Measurements from ENCODE around the gene MYCT1. TPM values are rescaled to one million over a fixed set of nuclear protein-coding genes. Genes with fewer than 3 reads are reported as not detected.

MYCT1 gene
- total RNA-seq, 2 experiments from 2014 or later, result not detected

- Mint-ChIP-seq H3K27ac (no peak overlapping the region), H3K4me1 (ENCODE audit: low read depth) (no peaks in the 10 kb centered on the region), H3K4me3 (no peak overlapping the region), H3K9me3 (no peaks in the 10 kb centered on the region), H3K27me3 (peaks cover 8% of the 10 kb centered on the region), H3K36me3 (ENCODE audit: low read depth) (no peaks in the 10 kb centered on the region)
- Histone ChIP-seq H3K27me3 (ENCODE audit: control insufficient read depth in 1 of 2, insufficient read depth in 2 of 2, low read length in 2 of 2) (peaks cover 0 to 2% of the 10 kb centered on the region in 2 experiments), H3K9me3 (ENCODE audit: control insufficient read depth in 1 of 2, insufficient read depth in 1 of 2, low read length in 2 of 2) (no peaks in the 10 kb centered on the region), H3K4me3 (ENCODE audit: low read length) (no peak overlapping the region), H3K36me3 (ENCODE audit: insufficient read depth, low read length) (no peaks in the 10 kb centered on the region), H3K27ac (ENCODE audit: low read depth in 1 of 2, low read length in 2 of 2) (no peak overlapping the region), H3K4me1 (ENCODE audit: insufficient read depth, low read length) (no peaks in the 10 kb centered on the region)
- ChIA-PET CTCF (no interaction called here), POLR2A (no interaction called here)
- DNase-seq, result no peak
- no peak for TF ChIP-seq CTCF (IDR thresholded peaks at IDR 0.05)
- intact Hi-C loops (cut with DNase I, micrococcal nuclease), result no loop called here
- no peak for ATAC-seq (ENCODE audit: poor library complexity)
These were observed 24.3 kb downstream of the MYCT1 start for GRCh38 chr6:152721956-152722355.

GRCh38 chr6:152723398-152723797 is 25.7 kb downstream of the MYCT1 start:
- peaks cover 8% of the 10 kb centered on the region for H3K27me3 Mint-ChIP-seq
- no peak overlapping the region for H3K27ac ChIP-seq (ENCODE audit: low read depth in 1 of 2, low read length in 2 of 2)
- intact Hi-C loops (cut with DNase I, micrococcal nuclease), result no loop called here
- ATAC-seq (ENCODE audit: poor library complexity) (no peak), DNase-seq (no peak)
- H3K9me3 Mint-ChIP-seq, result peaks cover 7% of the 10 kb centered on the region
- POLR2A ChIA-PET, result no interaction called here
- no peak for TF ChIP-seq CTCF (IDR thresholded peaks at IDR 0.05)
- H3K27ac Mint-ChIP-seq, result no peak overlapping the region
- CTCF ChIA-PET, result no interaction called here
- no peak overlapping the region for H3K4me3 ChIP-seq (ENCODE audit: low read length)
- H3K27me3 ChIP-seq (ENCODE audit: control insufficient read depth in 1 of 2, insufficient read depth in 2 of 2, low read length in 2 of 2), result peaks cover 0 to 2% of the 10 kb centered on the region in 2 experiments
- no peaks in the 10 kb centered on the region for H3K4me1 Mint-ChIP-seq (ENCODE audit: low read depth)
- no peak overlapping the region for H3K4me3 Mint-ChIP-seq
- no peaks in the 10 kb centered on the region for H3K36me3 ChIP-seq (ENCODE audit: insufficient read depth, low read length)
- H3K9me3 ChIP-seq (ENCODE audit: control insufficient read depth in 1 of 2, insufficient read depth in 1 of 2, low read length in 2 of 2), result no peaks in the 10 kb centered on the region
- no peaks in the 10 kb centered on the region for H3K4me1 ChIP-seq (ENCODE audit: insufficient read depth, low read length)
- H3K36me3 Mint-ChIP-seq (ENCODE audit: low read depth), result no peaks in the 10 kb centered on the region

GRCh38 chr6:152726313-152726712 is 28.6 kb downstream of the MYCT1 start:
- H3K36me3 ChIP-seq (ENCODE audit: insufficient read depth, low read length), result no peaks in the 10 kb centered on the region
- H3K9me3 Mint-ChIP-seq, result peaks cover 7% of the 10 kb centered on the region
- POLR2A ChIA-PET, result no interaction called here
- peaks cover 0 to 2% of the 10 kb centered on the region in 2 experiments for H3K27me3 ChIP-seq (ENCODE audit: control insufficient read depth in 1 of 2, insufficient read depth in 2 of 2, low read length in 2 of 2)
- H3K4me3 Mint-ChIP-seq, result no peak overlapping the region
- peaks cover 5% of the 10 kb centered on the region for H3K27me3 Mint-ChIP-seq
- no peaks in the 10 kb centered on the region for H3K4me1 Mint-ChIP-seq (ENCODE audit: low read depth)
- H3K4me3 ChIP-seq (ENCODE audit: low read length), result no peak overlapping the region
- no peak for TF ChIP-seq CTCF (IDR thresholded peaks at IDR 0.05)
- no peak overlapping the region for H3K27ac ChIP-seq (ENCODE audit: low read depth in 1 of 2, low read length in 2 of 2)
- ATAC-seq (ENCODE audit: poor library complexity) (no peak), DNase-seq (no peak)
- no peaks in the 10 kb centered on the region for H3K9me3 ChIP-seq (ENCODE audit: control insufficient read depth in 1 of 2, insufficient read depth in 1 of 2, low read length in 2 of 2)
- intact Hi-C loops (cut with DNase I, micrococcal nuclease), result no loop called here
- H3K27ac Mint-ChIP-seq, result no peak overlapping the region
- no peaks in the 10 kb centered on the region for H3K36me3 Mint-ChIP-seq (ENCODE audit: low read depth)
- no peaks in the 10 kb centered on the region for H3K4me1 ChIP-seq (ENCODE audit: insufficient read depth, low read length)
- CTCF ChIA-PET, result no interaction called here

Measured in CD4-positive, alpha-beta T cell (primary cell).